ENCODE measurements around the gene MIA2. TPM values are rescaled to one million over a fixed set of nuclear protein-coding genes. Genes with fewer than 3 reads are reported as not detected.
"Not testable (repeated sequence)": the region's sequence is repeated elsewhere in the genome, so short reads cannot be mapped to it uniquely, and the experiment has no call there.

MIA2 gene
- total RNA-seq, 1 donor from 2014 or later: 34.2 TPM

GRCh38 chr14:39342768-39343167 is 109.1 kb downstream of the MIA2 start:
- intact Hi-C loops (cut with DNase I): no loop called here
- Histone ChIP-seq H3K9me3 (no peaks in the 10 kb centered on the region), H3K4me3 (no peak overlapping the region), H3K27ac (no peak overlapping the region), H3K27me3 (ENCODE audit: low read depth) (no peaks in the 10 kb centered on the region), H3K4me1 (no peaks in the 10 kb centered on the region), H3K36me3 (peaks cover 32% of the 10 kb centered on the region)
- TF ChIP-seq CTCF (IDR thresholded peaks at IDR 0.05): no peak
- ATAC-seq (no peak), DNase-seq (no peak)

DNA sequence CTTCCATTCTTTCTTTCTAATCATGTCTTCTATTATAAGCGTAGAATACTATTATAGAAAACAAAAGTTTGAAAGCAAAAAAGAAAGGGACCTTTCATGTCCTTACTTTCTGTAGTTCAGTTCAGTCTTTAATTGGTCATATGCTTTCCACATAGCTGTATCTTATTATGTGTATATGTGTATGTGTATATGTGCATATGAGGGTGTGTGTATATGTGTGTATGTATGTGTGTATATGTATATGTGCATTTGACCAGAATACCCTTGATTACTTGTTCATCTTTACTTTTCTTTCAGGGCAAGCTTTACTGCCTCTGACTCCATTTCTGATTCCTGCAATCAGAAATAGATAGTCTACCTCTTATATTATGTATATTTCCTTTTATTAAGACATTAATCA is 109.9 kb downstream of the MIA2 start:
- Histone ChIP-seq H3K27ac (no peak overlapping the region), H3K9me3 (no peaks in the 10 kb centered on the region), H3K27me3 (ENCODE audit: low read depth) (no peaks in the 10 kb centered on the region), H3K4me1 (no peaks in the 10 kb centered on the region), H3K36me3 (peaks cover 36% of the 10 kb centered on the region), H3K4me3 (no peak overlapping the region)
- DNase-seq: no peak
- intact Hi-C loops (cut with DNase I): no loop called here
- TF ChIP-seq CTCF (IDR thresholded peaks at IDR 0.05): no peak
- no peak for ATAC-seq

GRCh38 chr14:39350866-39351265 is 117.2 kb downstream of the MIA2 start:
- no peak overlapping the region for H3K4me3 ChIP-seq
- H3K4me1 ChIP-seq: no peaks in the 10 kb centered on the region
- no peaks in the 10 kb centered on the region for H3K27me3 ChIP-seq (ENCODE audit: low read depth)
- intact Hi-C loops (cut with DNase I): no loop called here
- DNase-seq (no peak), ATAC-seq (no peak)
- H3K36me3 ChIP-seq: peaks cover 39% of the 10 kb centered on the region
- no peak overlapping the region for H3K27ac ChIP-seq
- no peaks in the 10 kb centered on the region for H3K9me3 ChIP-seq
- no peak for TF ChIP-seq CTCF (IDR thresholded peaks at IDR 0.05)

DNA sequence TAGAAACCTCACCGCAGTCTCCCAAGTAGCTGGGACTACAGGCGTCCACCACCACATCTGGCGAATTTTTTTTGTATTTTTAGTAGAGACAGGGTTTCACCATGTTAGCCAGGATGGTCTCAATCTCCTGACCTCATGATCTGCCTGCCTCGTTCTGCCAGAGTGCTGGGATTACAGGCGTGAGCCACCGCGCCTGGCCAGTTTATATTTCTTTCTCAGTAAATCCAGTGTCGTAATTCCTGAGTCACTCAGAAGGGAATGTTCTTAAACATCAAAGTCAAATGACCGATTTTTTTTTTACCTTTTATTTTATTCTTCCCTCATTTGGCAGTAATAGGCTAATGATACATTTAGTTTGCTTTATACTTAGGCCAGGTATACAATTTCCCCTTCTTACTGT is 118.0 kb downstream of the MIA2 start:
- intact Hi-C loops (cut with DNase I): no loop called here
- Histone ChIP-seq H3K4me3 (no peak overlapping the region), H3K4me1 (no peaks in the 10 kb centered on the region), H3K27me3 (ENCODE audit: low read depth) (no peaks in the 10 kb centered on the region), H3K27ac (no peak overlapping the region), H3K9me3 (no peaks in the 10 kb centered on the region), H3K36me3 (peaks cover 32% of the 10 kb centered on the region)
- TF ChIP-seq CTCF (IDR thresholded peaks at IDR 0.05): no peak
- ATAC-seq: no peak
- no peak for DNase-seq

DNA sequence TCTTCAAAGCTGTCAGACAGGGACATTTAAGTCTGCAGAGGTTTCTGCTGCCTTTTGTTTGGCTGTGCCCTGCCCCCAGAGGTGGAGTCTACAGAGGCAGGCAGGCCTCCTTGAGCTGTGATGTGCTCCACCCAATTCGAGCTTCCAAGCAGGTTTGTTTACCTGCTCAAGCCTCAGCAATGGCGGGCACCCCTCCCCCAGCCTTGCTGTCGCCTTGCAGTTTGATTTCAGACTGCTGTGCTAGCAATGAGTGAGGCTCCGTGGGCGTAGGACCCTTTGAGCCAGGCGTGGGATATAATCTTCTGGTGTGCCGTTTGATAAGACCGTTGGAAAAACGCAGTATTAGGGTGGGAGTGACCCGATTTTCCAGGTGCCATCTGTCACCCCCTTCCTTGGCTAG is 125.4 kb downstream of the MIA2 start:
- ATAC-seq; H3K4me1 ChIP-seq; H3K27ac ChIP-seq; H3K27me3 ChIP-seq (ENCODE audit: low read depth); intact Hi-C loops (cut with DNase I); H3K4me3 ChIP-seq; H3K9me3 ChIP-seq; DNase-seq; H3K36me3 ChIP-seq: not testable (repeated sequence)

GRCh38 chr14:39360316-39360715 is 126.6 kb downstream of the MIA2 start:
- H3K9me3 ChIP-seq: peaks cover 14% of the 10 kb centered on the region
- H3K4me1 ChIP-seq: no peaks in the 10 kb centered on the region
- ATAC-seq (no peak), DNase-seq (no peak)
- no peak overlapping the region for H3K4me3 ChIP-seq
- H3K27ac ChIP-seq: no peak overlapping the region
- peaks cover 9% of the 10 kb centered on the region for H3K36me3 ChIP-seq
- intact Hi-C loops (cut with DNase I): no loop called here
- H3K27me3 ChIP-seq (ENCODE audit: low read depth): no peaks in the 10 kb centered on the region
- TF ChIP-seq CTCF (IDR thresholded peaks at IDR 0.05): no peak

DNA sequence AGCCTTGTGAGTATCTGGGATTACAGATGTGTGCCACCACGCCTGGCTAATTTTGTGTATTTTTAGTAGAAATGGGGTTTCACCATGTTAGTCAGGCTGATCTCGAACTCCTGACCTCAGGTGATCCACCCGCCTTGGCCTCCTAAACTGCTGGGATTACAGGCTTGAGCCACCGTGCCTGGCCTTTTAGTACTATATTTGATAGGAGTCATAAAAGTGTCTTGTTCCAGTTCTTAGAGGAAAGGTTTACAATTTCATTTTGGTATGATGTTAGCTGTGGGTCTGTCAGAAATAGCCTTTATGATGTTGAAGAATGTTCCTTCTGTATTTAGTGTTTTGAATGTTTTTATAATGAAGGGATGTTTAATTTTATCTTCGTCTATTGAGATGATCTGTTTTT is 127.8 kb downstream of the MIA2 start:
- H3K27ac ChIP-seq; ATAC-seq; H3K4me1 ChIP-seq; H3K27me3 ChIP-seq (ENCODE audit: low read depth); H3K36me3 ChIP-seq; H3K4me3 ChIP-seq; intact Hi-C loops (cut with DNase I); DNase-seq: not testable (repeated sequence)
- peaks cover 14% of the 10 kb centered on the region for H3K9me3 ChIP-seq

All from lower lobe of right lung (tissue), 2 donors.